Measurements from ENCODE around the gene PDCD10. TPM values are rescaled to one million over a fixed set of nuclear protein-coding genes. Genes with fewer than 3 reads are reported as not detected.

Gene PDCD10
- total RNA-seq, 1 donor from 2014 or later, result 34.7 TPM

Other genes starting within 250 kb of the PDCD10 start
- 0.92 TPM for gene WDR49, start 81.0 kb downstream of the PDCD10 start, total RNA-seq
- gene SERPINI1, start 829 bp upstream of the PDCD10 start, total RNA-seq, result 5.1 TPM

All from left ventricle myocardium superior (tissue), 1 donor.